Peyer's patch (tissue), 4 donors: ENCODE measurements around the gene NAV3. TPM values are rescaled to one million over a fixed set of nuclear protein-coding genes. Genes with fewer than 3 reads are reported as not detected.

ENCODE experiments used
- DNase-seq, 3 donors: peaks; one replicate each; pipeline ENCODE4 v3.0.0-alpha.2; 2017 to 2019
- H3K27ac ChIP-seq, 4 donors: fragments of 200-600 bp; sonication (generic); one replicate each; pipeline ENCODE4 v1.5.1; 2016 to 2019
- H3K27me3 ChIP-seq, 2 donors: fragments of 200-600 bp; sonication (generic); one replicate each; pipeline ENCODE4 v1.5.1; 2019
- H3K36me3 ChIP-seq, 3 donors: fragments of 200-600 bp; sonication (generic); one replicate each; pipeline ENCODE4 v1.5.1; 2016 to 2019
- H3K4me1 ChIP-seq, 4 donors: fragments of 200-600 bp; sonication (generic); one replicate each; pipeline ENCODE4 v1.5.1; 2016 to 2019
- H3K4me3 ChIP-seq, 4 donors: fragments of 200-600 bp; sonication (generic); 1 replicate in 3 of 4; 2 replicates in 1 of 4; pipeline ENCODE4 v1.5.1; 2016 to 2019; ENCODE audit warnings: mild to moderate bottlenecking in 1 of 4
- H3K9me3 ChIP-seq, 4 donors: fragments of 200-600 bp; sonication (generic); one replicate each; pipeline ENCODE4 v1.5.1; 2016 to 2019; ENCODE audit warnings: mild to moderate bottlenecking in 1 of 4
- POLR2A ChIP-seq, 2 donors: fragments of 450-650 bp; IDR thresholded peaks; one replicate each; pipeline ENCODE4 v1.5.1; 2017; ENCODE audit warnings: antibody characterized with exemption in 2 of 2, mild to moderate bottlenecking in 2 of 2, moderate library complexity in 2 of 2
- total RNA-seq, 4 donors: library from RNA; depleted of rRNA; stranded (reverse); fragments of >200 nt; gene quantifications; one replicate each; pipeline ENCODE4 v1.1.0, GENCODE V29; 2016
- TF ChIP-seq, protein P1 (sequence below), 6 experiments: fragments of 450-650 bp in 4 of 6; fragments of 200-600 bp in 2 of 6; sonication (generic) in 1 of 6; IDR thresholded peaks; one replicate each; pipeline ENCODE4 v1.5.1; 2017 to 2019; ENCODE audit warnings: antibody characterized with exemption in 6 of 6, mild to moderate bottlenecking in 3 of 6, moderate library complexity in 1 of 6

The NAV3 gene
- total RNA-seq, 4 donors from 2014 or later: 1.9 to 4.1 (median 2.8) TPM

DNA sequence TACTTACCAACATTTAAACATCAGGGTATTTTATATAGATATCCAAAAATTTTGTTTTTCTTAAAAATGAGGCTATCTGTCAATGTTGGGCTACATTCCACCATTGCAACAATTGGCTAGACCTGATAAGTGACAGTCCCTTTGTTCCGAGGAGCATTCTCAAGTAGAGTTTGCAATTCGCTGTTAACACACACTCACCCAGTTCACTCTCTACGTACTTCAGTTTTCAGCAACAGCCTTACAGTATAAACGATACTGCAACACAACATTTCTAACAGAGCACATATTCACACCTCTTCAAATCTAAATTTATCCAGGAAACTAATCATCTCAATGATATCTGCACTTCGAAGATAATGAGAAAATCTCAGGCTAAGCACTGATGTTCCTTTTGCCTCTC is 393.5 kb downstream of the NAV3 start:
- TF ChIP-seq, protein P1, sequence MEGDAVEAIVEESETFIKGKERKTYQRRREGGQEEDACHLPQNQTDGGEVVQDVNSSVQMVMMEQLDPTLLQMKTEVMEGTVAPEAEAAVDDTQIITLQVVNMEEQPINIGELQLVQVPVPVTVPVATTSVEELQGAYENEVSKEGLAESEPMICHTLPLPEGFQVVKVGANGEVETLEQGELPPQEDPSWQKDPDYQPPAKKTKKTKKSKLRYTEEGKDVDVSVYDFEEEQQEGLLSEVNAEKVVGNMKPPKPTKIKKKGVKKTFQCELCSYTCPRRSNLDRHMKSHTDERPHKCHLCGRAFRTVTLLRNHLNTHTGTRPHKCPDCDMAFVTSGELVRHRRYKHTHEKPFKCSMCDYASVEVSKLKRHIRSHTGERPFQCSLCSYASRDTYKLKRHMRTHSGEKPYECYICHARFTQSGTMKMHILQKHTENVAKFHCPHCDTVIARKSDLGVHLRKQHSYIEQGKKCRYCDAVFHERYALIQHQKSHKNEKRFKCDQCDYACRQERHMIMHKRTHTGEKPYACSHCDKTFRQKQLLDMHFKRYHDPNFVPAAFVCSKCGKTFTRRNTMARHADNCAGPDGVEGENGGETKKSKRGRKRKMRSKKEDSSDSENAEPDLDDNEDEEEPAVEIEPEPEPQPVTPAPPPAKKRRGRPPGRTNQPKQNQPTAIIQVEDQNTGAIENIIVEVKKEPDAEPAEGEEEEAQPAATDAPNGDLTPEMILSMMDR (IDR thresholded peaks at IDR 0.05): no peak
- no peak for TF ChIP-seq POLR2A (IDR thresholded peaks at IDR 0.05)
- H3K36me3 ChIP-seq: no peaks in the 10 kb centered on the region
- H3K27me3 ChIP-seq: no peaks in the 10 kb centered on the region
- no peak overlapping the region for H3K4me3 ChIP-seq
- no peak for DNase-seq
- H3K27ac ChIP-seq: no peak overlapping the region
- H3K4me1 ChIP-seq: no peaks in the 10 kb centered on the region
- no peaks in the 10 kb centered on the region for H3K9me3 ChIP-seq

DNA sequence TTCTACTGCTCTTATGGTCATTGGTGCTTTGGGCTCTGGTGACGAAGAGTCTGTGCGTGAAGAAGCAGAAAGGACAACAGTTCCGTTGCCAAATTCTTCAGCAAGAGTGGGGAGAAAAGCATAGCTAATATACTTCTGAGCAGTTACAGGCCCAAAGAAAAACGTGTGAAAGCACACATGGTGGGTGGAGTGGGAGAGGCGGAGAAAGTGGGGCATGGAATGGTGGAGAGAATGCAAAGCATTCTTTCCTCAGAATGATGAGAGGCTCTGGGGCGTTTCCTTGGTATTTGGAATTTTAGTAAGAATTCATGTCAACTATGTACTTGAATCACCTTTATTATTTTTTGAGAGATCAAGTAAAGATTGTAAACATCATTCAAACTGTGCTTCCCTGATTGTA is 396.1 kb downstream of the NAV3 start:
- TF ChIP-seq POLR2A (IDR thresholded peaks at IDR 0.05): no peak
- TF ChIP-seq, protein P1 (IDR thresholded peaks at IDR 0.05): no peak

GRCh38 chr12:78229591-78230101 is 399.0 kb downstream of the NAV3 start:
- Histone ChIP-seq H3K9me3 (no peaks in the 10 kb centered on the region), H3K27me3 (no peaks in the 10 kb centered on the region), H3K36me3 (no peaks in the 10 kb centered on the region), H3K4me3 (no peak overlapping the region), H3K27ac (no peak overlapping the region), H3K4me1 (no peaks in the 10 kb centered on the region)
- TF ChIP-seq, protein P1 (IDR thresholded peaks at IDR 0.05): peak in 5 of 6 experiments; percentile 8 to 75 (median 73)
- TF ChIP-seq POLR2A (IDR thresholded peaks at IDR 0.05): no peak
- peak in 1 of 3 donors; percentile 69 for DNase-seq

More for the DNA sequence above, 396.1 kb downstream of the NAV3 start:
- Histone ChIP-seq H3K36me3 (no peaks in the 10 kb centered on the region), H3K27ac (no peak overlapping the region), H3K27me3 (no peaks in the 10 kb centered on the region), H3K9me3 (no peaks in the 10 kb centered on the region), H3K4me1 (no peaks in the 10 kb centered on the region), H3K4me3 (no peak overlapping the region)
- no peak for DNase-seq

DNA sequence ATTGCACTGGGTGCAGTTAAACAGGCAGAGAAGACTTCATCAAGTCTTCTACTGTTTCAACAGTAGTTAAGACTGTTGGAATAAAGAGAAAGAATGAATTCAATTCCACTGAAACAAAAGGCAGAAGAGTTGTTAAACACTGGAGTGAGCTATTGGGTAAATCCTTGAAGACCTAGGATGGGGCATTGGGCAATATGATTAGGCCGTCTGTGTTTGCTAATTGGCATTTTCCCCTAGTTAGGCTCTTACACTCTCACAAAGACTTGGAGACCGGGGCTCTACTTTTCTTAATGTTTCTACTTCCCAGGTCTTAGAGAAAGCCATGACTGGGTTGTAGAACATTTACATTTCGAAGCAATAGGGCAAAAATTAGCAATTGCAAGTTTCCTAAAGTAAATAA is 402.1 kb downstream of the NAV3 start:
- Histone ChIP-seq H3K27me3 (no peaks in the 10 kb centered on the region), H3K9me3 (no peaks in the 10 kb centered on the region), H3K4me3 (no peak overlapping the region), H3K36me3 (no peaks in the 10 kb centered on the region), H3K27ac (no peak overlapping the region), H3K4me1 (no peaks in the 10 kb centered on the region)
- TF ChIP-seq, protein P1 (IDR thresholded peaks at IDR 0.05): no peak
- no peak for DNase-seq

- H3K27me3 ChIP-seq: no peaks in the 10 kb centered on the region
- no peak overlapping the region for H3K4me3 ChIP-seq
- no peak overlapping the region for H3K27ac ChIP-seq
- H3K4me1 ChIP-seq: no peaks in the 10 kb centered on the region
- TF ChIP-seq POLR2A (IDR thresholded peaks at IDR 0.05): no peak
- TF ChIP-seq, protein P1 (IDR thresholded peaks at IDR 0.05): no peak
- no peaks in the 10 kb centered on the region for H3K36me3 ChIP-seq
- DNase-seq: no peak
- H3K9me3 ChIP-seq: no peaks in the 10 kb centered on the region
Observed at GRCh38 chr12:78236264-78236663, 405.6 kb downstream of the NAV3 start.

DNA sequence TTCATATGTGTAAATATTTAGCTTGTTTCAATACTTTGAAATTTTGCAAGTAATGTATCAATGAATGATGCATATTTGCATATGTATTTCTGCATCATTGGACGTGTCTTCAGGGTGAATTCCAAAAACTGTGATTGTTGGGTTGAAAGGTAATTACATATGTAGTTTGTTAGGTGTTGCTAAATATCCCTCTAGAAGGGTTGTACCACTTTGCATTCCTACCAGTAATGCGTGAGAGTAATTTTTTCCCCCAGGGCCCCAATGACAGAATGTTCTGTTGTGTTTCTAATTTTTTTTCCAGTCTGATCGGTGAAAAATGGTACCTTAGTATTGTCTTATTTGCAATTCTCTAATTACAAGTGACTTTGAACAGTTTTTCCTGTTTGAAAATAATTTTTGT is 408.9 kb downstream of the NAV3 start:
- TF ChIP-seq, protein P1 (IDR thresholded peaks at IDR 0.05): no peak
- TF ChIP-seq POLR2A (IDR thresholded peaks at IDR 0.05): no peak

More for the DNA sequence above, 408.9 kb downstream of the NAV3 start:
- H3K27ac ChIP-seq: no peak overlapping the region
- H3K27me3 ChIP-seq: no peaks in the 10 kb centered on the region
- no peak for DNase-seq
- no peaks in the 10 kb centered on the region for H3K36me3 ChIP-seq
- H3K9me3 ChIP-seq: no peaks in the 10 kb centered on the region
- no peak overlapping the region for H3K4me3 ChIP-seq
- H3K4me1 ChIP-seq: no peaks in the 10 kb centered on the region
